GM12874 (cell line): ENCODE results near the gene RPN2.

Source experiments
- TF ChIP-seq, protein P1 (sequence below): IDR thresholded peaks from 2 replicates; pipeline ENCODE4 v1.5.1; 2011; ENCODE audit warnings: low read depth, mild to moderate bottlenecking, control low read depth, low read length, moderate library complexity; ENCODE audit not compliant: insufficient read depth

Gene RPN2

DNA sequence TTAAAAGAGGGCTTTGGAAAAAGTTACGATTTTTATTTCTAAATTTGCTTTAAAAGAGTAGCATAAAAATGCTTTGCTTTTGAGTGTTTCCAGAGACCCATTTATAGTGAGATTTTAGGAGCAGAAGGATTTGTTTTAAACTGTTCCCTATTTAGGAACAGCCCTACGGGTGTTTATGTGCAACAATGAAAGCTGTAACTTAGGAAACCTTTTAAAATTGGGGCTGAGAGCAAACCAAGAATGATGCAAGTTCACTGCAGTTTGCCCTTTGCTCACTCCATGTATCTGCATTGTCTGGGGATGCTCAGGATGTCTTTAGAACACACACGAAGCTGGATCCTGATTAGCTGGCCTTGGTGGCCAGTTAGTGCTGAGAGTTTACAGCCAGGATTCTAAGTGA lies 41.6 kb downstream of the RPN2 start:
- TF ChIP-seq, protein P1, sequence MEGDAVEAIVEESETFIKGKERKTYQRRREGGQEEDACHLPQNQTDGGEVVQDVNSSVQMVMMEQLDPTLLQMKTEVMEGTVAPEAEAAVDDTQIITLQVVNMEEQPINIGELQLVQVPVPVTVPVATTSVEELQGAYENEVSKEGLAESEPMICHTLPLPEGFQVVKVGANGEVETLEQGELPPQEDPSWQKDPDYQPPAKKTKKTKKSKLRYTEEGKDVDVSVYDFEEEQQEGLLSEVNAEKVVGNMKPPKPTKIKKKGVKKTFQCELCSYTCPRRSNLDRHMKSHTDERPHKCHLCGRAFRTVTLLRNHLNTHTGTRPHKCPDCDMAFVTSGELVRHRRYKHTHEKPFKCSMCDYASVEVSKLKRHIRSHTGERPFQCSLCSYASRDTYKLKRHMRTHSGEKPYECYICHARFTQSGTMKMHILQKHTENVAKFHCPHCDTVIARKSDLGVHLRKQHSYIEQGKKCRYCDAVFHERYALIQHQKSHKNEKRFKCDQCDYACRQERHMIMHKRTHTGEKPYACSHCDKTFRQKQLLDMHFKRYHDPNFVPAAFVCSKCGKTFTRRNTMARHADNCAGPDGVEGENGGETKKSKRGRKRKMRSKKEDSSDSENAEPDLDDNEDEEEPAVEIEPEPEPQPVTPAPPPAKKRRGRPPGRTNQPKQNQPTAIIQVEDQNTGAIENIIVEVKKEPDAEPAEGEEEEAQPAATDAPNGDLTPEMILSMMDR: no peak

DNA sequence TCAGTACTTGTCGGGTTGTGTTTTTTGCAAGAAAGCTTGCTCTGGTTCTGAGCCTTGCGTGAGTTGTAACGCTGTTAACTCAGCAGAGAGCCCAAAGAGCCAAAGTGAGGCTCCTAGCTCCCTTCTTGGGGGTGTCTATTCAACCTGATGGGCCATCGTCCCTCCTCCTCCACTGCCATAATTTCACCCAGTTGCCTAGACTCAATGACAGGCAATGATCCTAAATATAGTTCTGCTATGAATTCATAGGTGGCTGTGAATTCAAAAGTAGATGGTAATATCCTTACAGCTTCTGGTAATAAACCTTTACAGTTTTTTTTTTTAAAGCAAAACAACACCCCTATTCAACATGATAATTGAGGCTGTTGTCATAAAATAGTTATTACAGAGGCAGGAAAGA lies 43.0 kb downstream of the RPN2 start:
- TF ChIP-seq, protein P1: no peak

DNA sequence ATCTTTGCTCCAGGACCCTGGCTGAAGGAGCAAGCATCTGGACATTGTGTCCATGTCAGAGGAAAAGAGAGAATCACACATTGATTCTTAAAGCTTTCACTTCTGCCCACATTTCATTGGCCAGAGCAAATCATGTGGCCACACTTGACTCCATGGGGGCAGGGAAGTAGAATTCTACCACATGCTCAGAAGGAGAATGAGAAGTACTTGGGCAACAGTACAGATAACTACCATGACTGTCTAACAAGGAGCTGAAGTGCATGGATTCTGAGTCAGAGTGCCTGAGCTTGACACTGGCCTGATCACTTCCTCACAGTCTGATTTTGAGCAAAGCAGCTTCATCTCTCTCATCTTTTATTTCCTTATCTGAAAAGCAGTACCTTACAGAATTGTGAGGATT lies 43.9 kb downstream of the RPN2 start:
- TF ChIP-seq, protein P1: no peak

- TF ChIP-seq, protein P1: no peak
Measured at GRCh38 chr20:37225146-37225545, 46.0 kb downstream of the RPN2 start.

DNA sequence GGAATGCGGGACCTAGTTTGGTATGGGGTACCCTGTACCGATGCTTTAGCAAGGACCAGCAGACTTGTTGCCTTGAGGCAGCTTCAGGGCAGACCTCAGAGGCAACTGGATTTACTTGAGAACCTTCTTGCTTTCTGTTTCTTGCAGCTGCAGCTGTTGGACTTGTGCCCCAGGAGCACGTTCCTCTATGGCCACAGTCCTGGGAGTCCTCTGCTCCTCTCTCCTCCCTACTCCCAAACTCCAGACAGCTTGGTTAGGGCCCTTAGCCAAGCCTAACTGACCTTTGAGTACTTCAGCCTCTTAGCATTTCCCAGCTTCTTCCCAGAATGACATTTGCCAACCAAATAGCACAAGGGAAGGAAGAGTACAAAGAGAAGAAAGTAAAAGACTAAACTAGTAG lies 47.8 kb downstream of the RPN2 start:
- TF ChIP-seq, protein P1: no peak

DNA sequence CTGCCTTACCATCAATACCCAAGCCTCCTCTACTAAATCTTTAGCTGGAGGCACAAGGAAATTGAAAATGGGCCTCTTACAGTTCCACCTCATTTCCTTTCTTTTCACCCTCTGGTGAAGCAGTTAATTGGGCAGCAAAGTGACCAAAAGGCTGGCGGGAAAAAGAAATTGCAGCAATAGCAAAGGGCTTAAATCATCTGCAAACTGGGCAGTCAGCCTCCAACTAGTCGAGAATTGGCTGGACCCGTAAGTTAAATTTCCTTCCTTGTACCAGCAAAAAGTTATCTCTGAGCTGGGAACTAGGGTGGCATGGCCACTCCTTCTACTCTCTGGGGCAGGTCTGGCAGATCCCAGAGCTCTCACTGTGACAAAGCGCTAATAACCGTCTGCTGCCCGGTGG lies 49.0 kb downstream of the RPN2 start:
- TF ChIP-seq, protein P1: no peak

DNA sequence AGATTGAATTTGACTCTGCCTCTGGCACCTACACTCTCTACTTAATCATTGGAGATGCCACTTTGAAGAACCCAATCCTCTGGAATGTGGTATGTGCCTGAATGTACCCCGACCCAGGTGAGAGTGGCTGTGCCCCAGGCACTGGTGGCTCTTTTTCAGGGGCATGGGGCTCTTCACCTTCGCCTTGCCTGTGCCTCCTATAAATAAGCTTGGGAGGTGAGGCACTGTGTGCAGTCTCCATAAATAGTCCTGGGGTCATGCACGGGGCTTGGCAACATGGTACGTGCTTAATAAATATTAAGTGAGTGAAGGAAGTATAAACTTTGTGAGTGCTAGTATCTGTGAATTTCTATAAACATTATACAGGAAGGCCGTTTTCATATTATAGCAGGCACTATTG lies 49.5 kb downstream of the RPN2 start:
- TF ChIP-seq, protein P1: no peak

GRCh38 chr20:37229357-37229756 lies 50.2 kb downstream of the RPN2 start:
- TF ChIP-seq, protein P1: no peak
